GM12873 (cell line): ENCODE data around the gene CCDC126.

ENCODE experiments used
- TF ChIP-seq, protein P1 (sequence below): IDR thresholded peaks from 2 replicates; pipeline ENCODE4 v1.5.1; 2012; ENCODE audit warnings: low read depth, mild to moderate bottlenecking, moderate library complexity, low read length, control low read depth; ENCODE audit not compliant: insufficient read depth; ENCODE audit errors: missing control alignments

Gene CCDC126

DNA sequence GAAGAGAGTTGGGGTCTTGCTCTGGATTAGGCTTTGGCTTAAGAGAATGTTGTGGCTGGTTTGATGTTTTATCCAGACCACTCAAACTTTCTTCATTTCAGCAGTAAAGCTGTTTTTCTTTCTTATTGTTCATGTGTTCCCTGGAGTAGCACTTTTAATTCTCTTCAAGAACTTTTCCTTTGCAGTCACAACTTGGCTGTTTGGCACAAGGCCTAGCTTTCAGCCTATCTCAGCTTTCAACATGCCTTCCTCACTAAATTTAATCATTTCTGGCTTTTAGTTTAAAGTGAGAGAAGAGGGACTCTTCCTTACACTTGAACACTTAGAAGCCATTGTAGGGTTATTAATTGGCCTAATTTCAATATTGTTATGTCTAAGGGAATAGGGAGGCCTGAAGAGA, 18.1 kb downstream of the CCDC126 start:
- TF ChIP-seq, protein P1, sequence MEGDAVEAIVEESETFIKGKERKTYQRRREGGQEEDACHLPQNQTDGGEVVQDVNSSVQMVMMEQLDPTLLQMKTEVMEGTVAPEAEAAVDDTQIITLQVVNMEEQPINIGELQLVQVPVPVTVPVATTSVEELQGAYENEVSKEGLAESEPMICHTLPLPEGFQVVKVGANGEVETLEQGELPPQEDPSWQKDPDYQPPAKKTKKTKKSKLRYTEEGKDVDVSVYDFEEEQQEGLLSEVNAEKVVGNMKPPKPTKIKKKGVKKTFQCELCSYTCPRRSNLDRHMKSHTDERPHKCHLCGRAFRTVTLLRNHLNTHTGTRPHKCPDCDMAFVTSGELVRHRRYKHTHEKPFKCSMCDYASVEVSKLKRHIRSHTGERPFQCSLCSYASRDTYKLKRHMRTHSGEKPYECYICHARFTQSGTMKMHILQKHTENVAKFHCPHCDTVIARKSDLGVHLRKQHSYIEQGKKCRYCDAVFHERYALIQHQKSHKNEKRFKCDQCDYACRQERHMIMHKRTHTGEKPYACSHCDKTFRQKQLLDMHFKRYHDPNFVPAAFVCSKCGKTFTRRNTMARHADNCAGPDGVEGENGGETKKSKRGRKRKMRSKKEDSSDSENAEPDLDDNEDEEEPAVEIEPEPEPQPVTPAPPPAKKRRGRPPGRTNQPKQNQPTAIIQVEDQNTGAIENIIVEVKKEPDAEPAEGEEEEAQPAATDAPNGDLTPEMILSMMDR: no peak

DNA sequence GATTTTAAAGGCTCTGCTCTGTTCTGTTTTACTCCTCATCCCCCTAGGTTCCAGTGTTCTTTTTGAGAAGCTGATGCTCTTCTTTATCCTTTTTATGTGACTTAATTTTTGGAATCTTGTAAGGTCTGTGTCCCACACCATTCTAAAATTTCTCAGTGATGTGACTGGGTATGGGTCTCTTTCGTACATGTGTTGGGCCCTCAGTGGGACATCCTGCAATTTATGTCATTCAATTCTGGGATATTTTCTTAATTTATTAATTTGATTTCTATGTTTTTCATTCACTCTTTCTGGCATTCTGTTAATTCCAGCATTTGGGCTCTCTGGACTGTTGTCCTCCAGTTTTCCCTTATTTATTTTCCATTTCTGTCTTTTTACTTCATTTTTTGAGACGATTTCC, 19.4 kb downstream of the CCDC126 start:
- TF ChIP-seq, protein P1: no peak

DNA sequence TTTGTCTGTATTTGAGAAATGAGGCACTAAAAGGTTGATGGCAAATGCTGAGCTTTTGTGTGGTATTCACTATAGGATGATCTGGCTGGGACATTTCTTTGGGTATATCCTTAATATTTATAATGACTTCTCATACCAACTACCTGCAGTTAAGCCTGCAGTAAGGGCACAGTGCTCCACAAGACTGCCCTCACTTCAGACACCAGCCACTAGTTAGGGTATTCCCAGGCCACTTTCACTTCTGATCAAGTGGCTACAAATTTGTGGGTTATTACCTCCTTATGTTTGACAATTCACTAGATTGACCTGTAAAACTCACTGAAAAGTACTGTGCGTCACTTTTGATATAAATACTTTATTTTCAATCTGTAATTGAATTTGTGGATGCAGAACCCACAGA, 20.3 kb downstream of the CCDC126 start:
- TF ChIP-seq, protein P1: no peak

DNA sequence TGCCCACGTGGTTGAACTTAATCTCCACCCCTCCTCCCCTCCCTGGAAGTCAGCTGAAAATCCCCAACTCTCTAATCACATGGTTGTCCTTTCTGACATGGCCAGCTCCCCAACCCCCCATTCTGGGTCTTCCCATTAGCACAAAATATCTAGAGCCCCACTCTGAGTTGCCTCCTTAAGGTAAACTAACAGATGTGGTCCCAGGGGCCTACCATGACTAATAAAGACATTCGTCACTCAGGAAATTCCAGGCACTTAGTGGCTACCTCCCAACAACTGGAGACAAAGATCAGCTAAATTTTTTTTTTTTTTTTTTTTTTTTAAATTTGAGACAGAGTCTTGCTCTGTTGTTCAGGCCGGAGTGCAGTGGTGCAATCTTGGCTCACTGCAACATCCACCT, 21.1 kb downstream of the CCDC126 start:
- TF ChIP-seq, protein P1: no peak

DNA sequence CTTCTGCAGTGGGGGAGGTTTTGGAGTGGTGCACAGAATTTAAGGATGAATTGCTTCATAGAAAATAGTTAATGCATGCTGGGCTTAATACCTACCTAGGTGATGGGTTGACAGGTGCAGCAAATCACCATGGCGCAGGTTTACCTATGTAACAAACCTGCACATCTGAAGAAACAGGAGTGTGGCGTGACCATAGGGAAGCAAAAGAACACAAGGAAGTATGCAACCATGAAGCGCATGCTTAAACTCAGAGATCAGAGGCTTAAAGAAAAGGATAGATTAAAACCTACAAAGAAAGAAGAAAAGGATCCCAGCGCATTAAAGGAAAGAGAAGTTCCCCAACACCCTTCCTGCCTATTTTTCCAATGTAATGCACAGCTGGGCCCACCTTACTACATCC, 22.0 kb downstream of the CCDC126 start:
- TF ChIP-seq, protein P1: no peak

DNA sequence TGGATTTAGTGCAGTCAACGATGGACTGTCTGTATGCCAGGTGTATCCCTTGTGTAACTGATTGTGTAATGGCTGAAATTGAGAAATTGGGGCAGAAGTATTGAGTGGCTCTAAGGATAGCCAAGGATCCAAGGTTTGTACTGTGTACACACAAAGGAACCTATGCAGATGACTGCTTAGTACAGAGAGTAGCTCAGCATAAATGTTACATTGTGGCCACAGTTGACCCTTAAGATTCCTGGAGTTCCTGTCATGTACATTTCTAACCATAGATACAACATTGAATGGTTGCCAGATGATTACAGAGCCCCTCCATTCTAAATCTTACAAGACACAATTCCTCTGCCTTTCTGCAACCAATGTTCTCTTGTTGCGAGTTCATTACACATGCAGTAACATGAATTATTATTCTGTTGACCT, 25.3 kb downstream of the CCDC126 start:
- TF ChIP-seq, protein P1: no peak

DNA sequence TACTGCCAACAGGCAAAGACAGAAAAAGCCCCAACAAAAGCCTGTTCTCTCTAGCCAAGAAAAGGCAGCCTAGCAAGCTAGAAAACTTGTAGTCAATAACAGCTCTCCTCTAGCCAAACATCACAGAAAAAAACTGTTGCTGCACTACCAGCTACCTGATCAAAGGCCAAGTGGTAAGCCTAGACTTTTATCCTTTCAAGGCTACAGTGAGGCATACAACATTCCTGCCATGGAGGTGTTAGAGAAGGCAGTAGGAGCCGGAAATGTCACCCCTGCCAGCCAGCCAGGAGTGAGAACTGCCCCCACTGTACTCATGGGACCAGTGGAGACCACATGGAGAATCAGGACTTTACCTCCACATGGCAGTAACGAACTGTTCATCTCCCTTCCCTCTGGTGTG, 31.2 kb downstream of the CCDC126 start:
- TF ChIP-seq, protein P1: no peak
